Mucosa of stomach (tissue), 1 donor: ENCODE data around the gene EDNRA.

ENCODE experiments used
- H3K27me3 ChIP-seq: one replicate; pipeline ENCODE4 v1.7.0; 2013; ENCODE audit warnings: mild to moderate bottlenecking, low read length; ENCODE audit not compliant: control insufficient read depth, insufficient read depth
- H3K36me3 ChIP-seq: one replicate; pipeline ENCODE4 v1.7.0; 2013; ENCODE audit warnings: low read length; ENCODE audit not compliant: control insufficient read depth, insufficient read depth
- H3K4me1 ChIP-seq: one replicate; pipeline ENCODE4 v1.7.0; 2013; ENCODE audit warnings: mild to moderate bottlenecking, low read length; ENCODE audit not compliant: control insufficient read depth, insufficient read depth
- H3K4me3 ChIP-seq: one replicate; pipeline ENCODE4 v1.7.0; 2013; ENCODE audit warnings: low read length
- H3K9ac ChIP-seq: one replicate; pipeline ENCODE4 v1.7.0; 2013; ENCODE audit warnings: mild to moderate bottlenecking, low read length, moderate library complexity
- H3K9me3 ChIP-seq: one replicate; pipeline ENCODE4 v1.7.0; 2013; ENCODE audit warnings: mild to moderate bottlenecking, low read length, moderate library complexity; ENCODE audit not compliant: control insufficient read depth
- donor health status: Pancreatic carcinoma.

EDNRA gene

GRCh38 chr4:147526272-147526654 is 45.4 kb downstream of the EDNRA start:
- Histone ChIP-seq H3K4me3 (no peak overlapping the region), H3K9me3 (no peaks in the 10 kb centered on the region), H3K9ac (no peak overlapping the region), H3K27me3 (no peaks in the 10 kb centered on the region), H3K36me3 (no peaks in the 10 kb centered on the region), H3K4me1 (no peaks in the 10 kb centered on the region)

DNA sequence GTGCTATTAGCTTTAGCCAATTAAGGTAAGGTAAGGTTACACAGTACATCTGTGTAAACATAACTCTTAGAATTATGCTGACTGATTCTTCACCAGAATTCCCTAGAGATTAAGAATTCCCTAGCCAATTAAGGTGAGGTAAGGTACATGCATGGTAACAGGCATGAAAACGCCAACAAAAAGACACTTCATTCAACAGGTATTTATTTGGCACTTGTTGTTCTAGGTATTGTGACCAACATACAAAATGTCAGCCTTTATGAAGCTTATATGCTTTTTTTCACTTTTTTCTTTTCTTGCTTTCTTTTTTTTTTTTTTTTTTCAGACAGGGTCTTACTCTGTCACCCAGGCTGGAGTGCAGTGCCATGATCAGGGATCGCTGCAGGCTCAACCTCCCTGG is 47.2 kb downstream of the EDNRA start:
- H3K9ac ChIP-seq = no peak overlapping the region
- H3K27me3 ChIP-seq = no peaks in the 10 kb centered on the region
- no peaks in the 10 kb centered on the region for H3K4me1 ChIP-seq
- H3K4me3 ChIP-seq = no peak overlapping the region
- H3K9me3 ChIP-seq = no peaks in the 10 kb centered on the region
- no peaks in the 10 kb centered on the region for H3K36me3 ChIP-seq

GRCh38 chr4:147530134-147530533 is 49.2 kb downstream of the EDNRA start:
- Histone ChIP-seq H3K9ac (no peak overlapping the region), H3K9me3 (no peaks in the 10 kb centered on the region), H3K27me3 (no peaks in the 10 kb centered on the region), H3K4me1 (no peaks in the 10 kb centered on the region), H3K4me3 (no peak overlapping the region), H3K36me3 (no peaks in the 10 kb centered on the region)

GRCh38 chr4:147530723-147531122 is 49.8 kb downstream of the EDNRA start:
- H3K9me3 ChIP-seq = no peaks in the 10 kb centered on the region
- H3K36me3 ChIP-seq = no peaks in the 10 kb centered on the region
- H3K27me3 ChIP-seq = no peaks in the 10 kb centered on the region
- no peak overlapping the region for H3K9ac ChIP-seq
- no peak overlapping the region for H3K4me3 ChIP-seq
- H3K4me1 ChIP-seq = no peaks in the 10 kb centered on the region

DNA sequence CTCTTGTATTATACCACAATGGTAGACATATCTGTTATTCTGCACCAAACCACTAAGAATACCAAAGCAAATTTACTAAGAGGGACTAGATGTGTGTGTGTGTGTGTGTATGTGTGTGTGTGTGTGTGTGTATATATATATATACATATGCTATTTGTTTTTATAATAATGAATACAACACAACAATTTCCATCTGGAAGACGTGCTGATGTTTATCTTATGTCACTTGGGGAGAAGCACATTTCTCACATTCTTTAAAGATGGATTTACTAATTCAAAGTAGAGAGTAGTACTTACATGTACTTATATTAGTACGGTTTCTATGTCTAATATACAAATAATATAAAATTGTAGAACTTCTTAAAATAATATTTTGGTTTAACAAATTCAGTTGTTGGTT is 52.0 kb downstream of the EDNRA start:
- H3K4me3 ChIP-seq = no peak overlapping the region
- no peaks in the 10 kb centered on the region for H3K36me3 ChIP-seq
- no peak overlapping the region for H3K9ac ChIP-seq
- no peaks in the 10 kb centered on the region for H3K9me3 ChIP-seq
- H3K4me1 ChIP-seq = no peaks in the 10 kb centered on the region
- no peaks in the 10 kb centered on the region for H3K27me3 ChIP-seq

DNA sequence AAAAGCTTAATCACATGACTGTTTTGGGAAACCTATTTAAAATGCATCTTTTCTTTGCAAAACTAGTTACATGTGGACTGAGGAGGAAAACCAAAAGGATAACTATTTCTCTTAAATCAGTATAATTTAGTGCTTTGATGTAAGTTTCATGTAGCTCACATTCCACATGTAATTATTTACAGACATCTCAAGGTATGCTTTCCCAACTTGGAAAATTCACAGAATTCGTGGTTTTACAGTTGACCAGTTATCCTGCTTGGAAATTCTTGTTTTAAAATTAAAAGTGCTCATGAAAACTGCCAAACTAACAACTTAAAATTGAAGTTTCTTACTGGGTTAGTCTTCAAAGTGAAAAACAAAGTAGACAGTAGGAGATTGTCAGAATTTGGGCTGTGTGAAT is 52.4 kb downstream of the EDNRA start:
- no peak overlapping the region for H3K9ac ChIP-seq
- no peaks in the 10 kb centered on the region for H3K36me3 ChIP-seq
- H3K4me1 ChIP-seq = no peaks in the 10 kb centered on the region
- no peaks in the 10 kb centered on the region for H3K9me3 ChIP-seq
- no peak overlapping the region for H3K4me3 ChIP-seq
- no peaks in the 10 kb centered on the region for H3K27me3 ChIP-seq

- no peaks in the 10 kb centered on the region for H3K36me3 ChIP-seq
- H3K27me3 ChIP-seq = no peaks in the 10 kb centered on the region
- H3K4me3 ChIP-seq = no peak overlapping the region
- no peaks in the 10 kb centered on the region for H3K9me3 ChIP-seq
- no peak overlapping the region for H3K9ac ChIP-seq
- H3K4me1 ChIP-seq = no peaks in the 10 kb centered on the region
Observed at GRCh38 chr4:147535124-147535523, 54.2 kb downstream of the EDNRA start.

DNA sequence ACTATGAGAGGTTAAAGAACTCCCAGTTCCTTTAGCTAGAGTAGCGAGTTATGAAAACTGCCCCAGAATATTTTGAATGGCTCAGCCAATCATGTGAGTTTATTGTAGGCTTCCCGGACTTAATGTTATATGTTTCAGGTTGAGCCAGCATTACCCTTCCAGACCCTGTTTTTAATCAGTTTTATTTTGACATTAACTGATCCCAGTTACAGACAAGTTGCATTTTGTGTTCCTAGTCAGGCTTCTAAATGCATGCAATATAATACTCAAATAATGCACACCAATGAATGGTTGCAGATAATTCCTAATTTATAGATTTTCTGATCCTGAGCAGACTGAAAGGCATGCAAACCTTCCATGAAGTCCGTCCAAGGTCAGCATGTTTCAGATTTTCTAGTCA is 57.8 kb downstream of the EDNRA start:
- Histone ChIP-seq H3K27me3 (no peaks in the 10 kb centered on the region), H3K36me3 (no peaks in the 10 kb centered on the region), H3K9ac (no peak overlapping the region)

GRCh38 chr4:147539959-147540358 is 59.1 kb downstream of the EDNRA start:
- no peaks in the 10 kb centered on the region for H3K9me3 ChIP-seq
- H3K27me3 ChIP-seq = no peaks in the 10 kb centered on the region
- H3K4me1 ChIP-seq = no peaks in the 10 kb centered on the region
- H3K4me3 ChIP-seq = no peak overlapping the region
- H3K36me3 ChIP-seq = no peaks in the 10 kb centered on the region
- H3K9ac ChIP-seq = no peak overlapping the region

More for the DNA sequence above, 57.8 kb downstream of the EDNRA start:
- no peaks in the 10 kb centered on the region for H3K4me1 ChIP-seq
- H3K9me3 ChIP-seq = no peaks in the 10 kb centered on the region
- no peak overlapping the region for H3K4me3 ChIP-seq

DNA sequence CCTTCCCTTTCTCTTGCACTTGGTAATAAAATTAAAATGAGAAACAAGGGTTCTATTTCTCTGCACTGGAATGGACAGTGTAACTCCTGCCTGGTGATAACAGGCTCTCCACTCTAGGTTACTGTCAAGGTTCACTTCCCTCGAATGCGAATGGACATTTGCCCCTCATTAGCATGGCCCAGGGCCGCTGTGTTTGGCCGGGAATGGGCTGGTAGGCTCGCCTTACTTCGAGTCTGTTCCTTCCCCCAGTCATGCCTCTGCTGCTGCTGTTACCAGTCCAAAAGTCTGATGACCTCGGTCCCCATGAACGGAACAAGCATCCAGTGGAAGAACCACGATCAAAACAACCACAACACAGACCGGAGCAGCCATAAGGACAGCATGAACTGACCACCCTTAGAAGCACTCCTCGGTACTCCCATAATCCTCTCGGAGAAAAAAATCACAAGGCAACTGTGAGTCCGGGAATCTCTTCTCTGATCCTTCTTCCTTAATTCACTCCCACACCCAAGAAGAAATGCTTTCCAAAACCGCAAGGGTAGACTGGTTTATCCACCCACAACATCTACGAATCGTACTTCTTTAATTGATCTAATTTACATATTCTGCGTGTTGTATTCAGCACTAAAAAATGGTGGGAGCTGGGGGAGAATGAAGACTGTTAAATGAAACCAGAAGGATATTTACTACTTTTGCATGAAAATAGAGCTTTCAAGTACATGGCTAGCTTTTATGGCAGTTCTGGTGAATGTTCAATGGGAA is 61.5 kb downstream of the EDNRA start:
- Histone ChIP-seq H3K36me3 (no peaks in the 10 kb centered on the region), H3K27me3 (no peaks in the 10 kb centered on the region), H3K4me1 (no peaks in the 10 kb centered on the region), H3K9ac (no peak overlapping the region), H3K4me3 (no peak overlapping the region), H3K9me3 (no peaks in the 10 kb centered on the region)

- H3K4me1 ChIP-seq = no peaks in the 10 kb centered on the region
- H3K9ac ChIP-seq = no peak overlapping the region
- no peak overlapping the region for H3K4me3 ChIP-seq
- H3K9me3 ChIP-seq = no peaks in the 10 kb centered on the region
- no peaks in the 10 kb centered on the region for H3K27me3 ChIP-seq
- no peaks in the 10 kb centered on the region for H3K36me3 ChIP-seq
Observed at GRCh38 chr4:147543034-147543433, 62.1 kb downstream of the EDNRA start.

GRCh38 chr4:147546349-147546748 is 65.5 kb downstream of the EDNRA start:
- no peaks in the 10 kb centered on the region for H3K27me3 ChIP-seq
- no peak overlapping the region for H3K4me3 ChIP-seq
- no peaks in the 10 kb centered on the region for H3K4me1 ChIP-seq
- H3K36me3 ChIP-seq = no peaks in the 10 kb centered on the region
- H3K9ac ChIP-seq = no peak overlapping the region
- H3K9me3 ChIP-seq = no peaks in the 10 kb centered on the region
